22Rv1 (cell line): Measurements from ENCODE around the gene SPTAN1.

Experiments
- H3K27ac ChIP-seq: fragments of 450-650 bp; 2 replicates; pipeline ENCODE4 v1.5.1; 2017
- CTCF ChIP-seq: fragments of 450-650 bp; IDR thresholded peaks from 2 replicates; pipeline ENCODE4 v1.5.1; 2017; ENCODE audit warnings: mild to moderate bottlenecking
- ZFX ChIP-seq: fragments of 450-650 bp; IDR thresholded peaks from 2 replicates; pipeline ENCODE4 v1.6.1; 2017; ENCODE audit warnings: antibody characterized with exemption, borderline replicate concordance

SPTAN1 gene

GRCh38 chr9:128523199-128523925, 29.0 kb upstream of the SPTAN1 start:
- no peak for TF ChIP-seq ZFX
- TF ChIP-seq CTCF = no peak
- no peak overlapping the region for H3K27ac ChIP-seq

- TF ChIP-seq CTCF (no peak), ZFX (no peak)
These were observed 25.7 kb upstream of the SPTAN1 start for GRCh38 chr9:128526720-128527119.

GRCh38 chr9:128528445-128529160, 23.8 kb upstream of the SPTAN1 start:
- no peak overlapping the region for H3K27ac ChIP-seq
- TF ChIP-seq ZFX (no peak), CTCF (no peak)

More at GRCh38 chr9:128526720-128527119, 25.7 kb upstream of the SPTAN1 start:
- H3K27ac ChIP-seq = no peak overlapping the region

- H3K27ac ChIP-seq = no peak overlapping the region
- TF ChIP-seq ZFX (no peak), CTCF (no peak)
These were observed 23.2 kb upstream of the SPTAN1 start for GRCh38 chr9:128529191-128529590.

- H3K27ac ChIP-seq = no peak overlapping the region
- TF ChIP-seq CTCF (no peak), ZFX (no peak)
These were observed 19.8 kb upstream of the SPTAN1 start for GRCh38 chr9:128532581-128532980.

- H3K27ac ChIP-seq = no peak overlapping the region
- TF ChIP-seq CTCF = no peak
- TF ChIP-seq ZFX = no peak
These were observed 11.6 kb upstream of the SPTAN1 start for GRCh38 chr9:128540634-128541360.

GRCh38 chr9:128546504-128546903, 5.9 kb upstream of the SPTAN1 start:
- no peak overlapping the region for H3K27ac ChIP-seq
- TF ChIP-seq ZFX (no peak), CTCF (no peak)
